GM12878 (cell line): ENCODE measurements around the gene MXRA8. TPM values are rescaled to one million over a fixed set of nuclear protein-coding genes. Genes with fewer than 3 reads are reported as not detected.

Experiments
- ATAC-seq: fragments of 200-7000 bp; cut with Tn5 transposase; 3 replicates; pipeline ENCODE4 v1.9.1; 2020; ENCODE audit warnings: mild to moderate bottlenecking, moderate library complexity
- BruUV-seq: library from RNA; stranded (reverse); fragments of 400-500 nt; replicated peaks from 2 replicates; lab custom pipeline; 2021; lab: Mats Ljungman, UMichigan
- CTCF ChIA-PET: fragments of 300-600 bp; sonication (Branson Sonifier 250); formaldehyde crosslinking; extraction: SDS; loops from one replicate; lab custom pipeline; 2021; ENCODE audit warnings: inconsistent platforms; lab: Yijun Ruan, JAX
- POLR2A ChIA-PET: fragments of 350-600 bp; formaldehyde crosslinking; extraction: SDS; loops from one replicate; lab custom pipeline; 2021; ENCODE audit warnings: inconsistent platforms; lab: Charles Lee
- RAD21 ChIA-PET: fragments of 300-600 bp; sonication (Branson Sonifier 250); formaldehyde crosslinking; loops from one replicate; lab custom pipeline; 2023; ENCODE audit warnings: antibody characterized with exemption; ENCODE audit not compliant: unreplicated experiment; lab: Charles Lee
- SMC1A ChIA-PET: fragments of 300-600 bp; sonication (Branson Sonifier 250); formaldehyde crosslinking; loops from one replicate; lab custom pipeline; 2023; ENCODE audit not compliant: unreplicated experiment, uncharacterized antibody; lab: Charles Lee
- DNase-seq: peaks from one replicate; pipeline ENCODE4 v3.0.0-alpha.2; 2011; ENCODE audit warnings: low read depth, low spot score
- FAIRE-seq: peaks from 3 replicates; lab custom pipeline; 2011; peaks lifted over from hg19 to GRCh38; lab: Jason Lieb, UNC
- H2AFZ ChIP-seq: 2 replicates; pipeline ENCODE4 v1.6.0; 2011; ENCODE audit warnings: low read depth, low read length, control low read depth; ENCODE audit not compliant: control insufficient read depth
- H3K27ac ChIP-seq: 2 replicates; pipeline ENCODE4 v1.5.1; 2011; ENCODE audit warnings: control low read depth; ENCODE audit not compliant: control insufficient read depth, insufficient read depth
- H3K27me3 ChIP-seq, 2 experiments: replicated peaks in 1 of 2; 2 replicates each; pipeline versions ENCODE4 v1.6.0 to v1.6.1; 2011; ENCODE audit warnings: low read length in 1 of 2; ENCODE audit not compliant: control insufficient read depth in 2 of 2, insufficient read depth in 2 of 2
- H3K36me3 ChIP-seq, 2 experiments: 2 replicates each; pipeline ENCODE4 v1.5.1; 2011; ENCODE audit warnings: low read length in 1 of 2; ENCODE audit not compliant: control insufficient read depth in 2 of 2, insufficient read depth in 2 of 2
- H3K4me1 ChIP-seq: 2 replicates; pipeline ENCODE4 v1.6.1; 2011; ENCODE audit warnings: mild to moderate bottlenecking, low read length, moderate library complexity, mixed read lengths; ENCODE audit not compliant: control insufficient read depth, insufficient read depth
- H3K4me2 ChIP-seq: 2 replicates; pipeline ENCODE4 v1.6.0; 2011; ENCODE audit warnings: control low read depth; ENCODE audit not compliant: control insufficient read depth, insufficient read depth
- H3K4me3 ChIP-seq: fragments of 200-600 bp; sonication (generic); 2 replicates; pipeline ENCODE4 v1.5.1; 2016
- H3K79me2 ChIP-seq: 2 replicates; pipeline ENCODE4 v1.6.0; 2011; ENCODE audit warnings: low read length; ENCODE audit not compliant: control insufficient read depth, insufficient read depth
- H3K9ac ChIP-seq: 2 replicates; pipeline ENCODE4 v1.8.0; 2011; ENCODE audit warnings: low read length, control low read depth, mixed read lengths; ENCODE audit not compliant: control insufficient read depth, insufficient read depth
- H3K9me3 ChIP-seq: replicated peaks from 3 replicates; pipeline ENCODE4 v1.5.1; 2011; ENCODE audit warnings: mild to moderate bottlenecking, low read length; ENCODE audit not compliant: control insufficient read depth, insufficient read depth
- H4K20me1 ChIP-seq: 2 replicates; pipeline ENCODE4 v1.6.0; 2011; ENCODE audit not compliant: control insufficient read depth, insufficient read depth
- FOS ChIP-seq: IDR thresholded peaks from 3 replicates; pipeline ENCODE4 v1.6.1; 2011; ENCODE audit warnings: borderline replicate concordance; ENCODE audit not compliant: insufficient read length; ENCODE audit errors: extremely low read depth
- JUND ChIP-seq: IDR thresholded peaks from 2 replicates; pipeline ENCODE4 v1.6.1; 2012; ENCODE audit warnings: low read depth, mild to moderate bottlenecking, low read length, improper control_type of control experiment, moderate library complexity
- KDM1A ChIP-seq: fragments of 200-600 bp; sonication (generic); IDR thresholded peaks from 2 replicates; pipeline ENCODE4 v1.6.1; 2016; ENCODE audit warnings: borderline replicate concordance
- MYB ChIP-seq: fragments of 150-350 bp; IDR thresholded peaks from 2 replicates; pipeline ENCODE4 v1.6.1; 2014; ENCODE audit warnings: mild to moderate bottlenecking, low read depth, low read length, borderline replicate concordance
- MYC ChIP-seq: IDR thresholded peaks from 2 replicates; pipeline ENCODE4 v1.6.1; 2011; ENCODE audit warnings: mild to moderate bottlenecking, low read length, moderate library complexity, inconsistent platforms; ENCODE audit not compliant: insufficient read depth, insufficient replicate concordance, insufficient read length, severe bottlenecking
- RCOR1 ChIP-seq: conservative IDR thresholded peaks from 2 replicates; pipeline ENCODE4 v1.6.1; 2012; ENCODE audit warnings: low read depth, low read length, improper control_type of control experiment
- REST ChIP-seq: IDR thresholded peaks from 2 replicates; pipeline ENCODE4 v1.6.1; 2012; ENCODE audit warnings: mild to moderate bottlenecking, low read depth, low read length
- WGBS: methylation state at CpG from one replicate; pipeline ENCODE4 v1.1.6; 2016; ENCODE audit warnings: low lambda C conversion rate; ENCODE audit not compliant: insufficient replicate concordance, insufficient coverage; ENCODE audit errors: missing lambda C conversion rate; 5-methylcytosine and 5-hydroxymethylcytosine counted together
- in situ Hi-C: fragments of 300-500 bp; cut with MboI; formaldehyde crosslinking; loops from 9 replicates; pipeline ENCODE4 v1.14.3; 2018; ENCODE audit warnings: mixed read lengths
- intact Hi-C: fragments of 100-400 bp; cut with micrococcal nuclease; formaldehyde crosslinking; loops from one replicate; pipeline ENCODE4 v1.14.2; 2022; ENCODE audit not compliant: unreplicated experiment
- polyA plus RNA-seq, 11 experiments: library from polyadenylated mRNA; depleted of rRNA in 4 of 11; unstranded in 6 of 11; stranded (reverse) in 5 of 11; fragments of >200 nt; fragmentation: Nextera tagmentation in 4 of 11; fragmentation: Illumina TruSeq in 1 of 11; extraction: Ambion mirVana in 4 of 11; extraction: Trizol in 1 of 11; gene quantifications; 1 replicate in 1 of 11; 2 replicates in 10 of 11; pipeline versions ENCODE4 v1.2.1 to v1.2.3, GENCODE V29; 2011 to 2016; ENCODE audit warnings: inconsistent platforms in 2 of 11, missing spikeins in 2 of 11, low read depth in 1 of 11
- total RNA-seq, 4 experiments: library from RNA; depleted of rRNA in 3 of 4; stranded (reverse); fragments of >200 nt in 3 of 4; fragmentation: Illumina TruSeq in 1 of 4; extraction: Trizol in 1 of 4; gene quantifications; 2 replicates each; pipeline versions ENCODE4 v1.2.1 to v1.2.3, GENCODE V29; 2013 to 2021
- TF ChIP-seq, protein P1 (sequence below): fragments of 450-650 bp; IDR thresholded peaks from 2 replicates; pipeline ENCODE4 v1.6.1; 2018; ENCODE audit warnings: mild to moderate bottlenecking, low read depth, moderate library complexity; ENCODE audit not compliant: partially characterized antibody

Gene MXRA8
- total and polyA plus RNA-seq, 10 of the 15 experiments (the other 5 are each of a cell fraction or from before 2014, with no cell fraction given) = 0.11 to 0.54 (median 0.21) TPM; not detected in 6

DNA sequence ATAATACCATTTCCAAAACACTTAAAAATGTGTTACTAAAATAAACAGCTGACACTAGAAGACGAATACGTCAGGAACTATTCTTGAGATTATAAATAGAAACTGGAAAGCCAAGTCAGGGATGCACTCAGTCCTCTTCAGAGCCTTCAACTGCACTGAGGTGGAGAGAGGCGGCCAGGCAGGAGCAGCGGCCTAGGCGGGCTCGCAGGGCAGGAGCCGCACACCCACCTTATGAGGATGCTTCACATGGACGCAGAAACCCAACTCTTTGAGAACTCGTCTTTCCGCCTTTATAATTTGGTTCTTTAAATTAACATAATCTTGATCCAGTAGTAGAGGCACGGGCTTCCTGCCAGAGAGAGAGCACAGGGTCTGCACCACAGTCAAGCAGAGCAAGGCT, 36.8 kb upstream of the MXRA8 start:
- SMC1A ChIA-PET = no interaction called here
- no TSS peak for BruUV-seq
- no peaks in the 10 kb centered on the region for H3K27me3 ChIP-seq

More for the DNA sequence above, 36.8 kb upstream of the MXRA8 start:
- TF ChIP-seq MYB = no peak
- TF ChIP-seq REST = no peak
- TF ChIP-seq MYC = no peak
- no peak for TF ChIP-seq JUND
- no peak for TF ChIP-seq KDM1A
- TF ChIP-seq RCOR1 = no peak
- TF ChIP-seq, protein P1, sequence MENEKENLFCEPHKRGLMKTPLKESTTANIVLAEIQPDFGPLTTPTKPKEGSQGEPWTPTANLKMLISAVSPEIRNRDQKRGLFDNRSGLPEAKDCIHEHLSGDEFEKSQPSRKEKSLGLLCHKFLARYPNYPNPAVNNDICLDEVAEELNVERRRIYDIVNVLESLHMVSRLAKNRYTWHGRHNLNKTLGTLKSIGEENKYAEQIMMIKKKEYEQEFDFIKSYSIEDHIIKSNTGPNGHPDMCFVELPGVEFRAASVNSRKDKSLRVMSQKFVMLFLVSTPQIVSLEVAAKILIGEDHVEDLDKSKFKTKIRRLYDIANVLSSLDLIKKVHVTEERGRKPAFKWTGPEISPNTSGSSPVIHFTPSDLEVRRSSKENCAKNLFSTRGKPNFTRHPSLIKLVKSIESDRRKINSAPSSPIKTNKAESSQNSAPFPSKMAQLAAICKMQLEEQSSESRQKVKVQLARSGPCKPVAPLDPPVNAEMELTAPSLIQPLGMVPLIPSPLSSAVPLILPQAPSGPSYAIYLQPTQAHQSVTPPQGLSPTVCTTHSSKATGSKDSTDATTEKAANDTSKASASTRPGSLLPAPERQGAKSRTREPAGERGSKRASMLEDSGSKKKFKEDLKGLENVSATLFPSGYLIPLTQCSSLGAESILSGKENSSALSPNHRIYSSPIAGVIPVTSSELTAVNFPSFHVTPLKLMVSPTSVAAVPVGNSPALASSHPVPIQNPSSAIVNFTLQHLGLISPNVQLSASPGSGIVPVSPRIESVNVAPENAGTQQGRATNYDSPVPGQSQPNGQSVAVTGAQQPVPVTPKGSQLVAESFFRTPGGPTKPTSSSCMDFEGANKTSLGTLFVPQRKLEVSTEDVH = no peak
- TF ChIP-seq FOS = no peak
- H4K20me1 ChIP-seq = no peaks in the 10 kb centered on the region; the same call in 1 of the 2 replicates
- DNase-seq = no peak
- no peak overlapping the region for H2AFZ ChIP-seq
- WGBS = 95% methylated on average over 11 of the region's 11 CpGs
- intact Hi-C loops = no loop called here
- H3K9ac ChIP-seq = no peak overlapping the region
- no peak for FAIRE-seq
- ChIA-PET CTCF (no interaction called here), POLR2A (no interaction called here), RAD21 (interaction anchor here (0.9 kb wide), 1 partner anchor 284 kb away, joined by 3 read pairs; no protein-coding TSS in a partner anchor)
- no peak for ATAC-seq
- no peak overlapping the region for H3K4me2 ChIP-seq
- no peak overlapping the region for H3K4me3 ChIP-seq
- H3K9me3 ChIP-seq = no peaks in the 10 kb centered on the region
- peaks cover 28 to 42% of the 10 kb centered on the region in 2 experiments for H3K36me3 ChIP-seq
- in situ Hi-C loops = no loop called here
- H3K4me1 ChIP-seq = peaks cover 10% of the 10 kb centered on the region
- no peak overlapping the region for H3K27ac ChIP-seq
- H3K79me2 ChIP-seq = peaks cover 35% of the 10 kb centered on the region
